Chondrocyte (in vitro differentiated cells): Measurements from ENCODE around the gene PSMB8. TPM values are rescaled to one million over a fixed set of nuclear protein-coding genes. Genes with fewer than 3 reads are reported as not detected.

Experiments used
- DNase-seq: peaks from one replicate; pipeline ENCODE4 v3.0.0; 2021; ENCODE audit warnings: mixed read lengths, low spot score
- H3K27ac Mint-ChIP-seq: one replicate; pipeline ENCODE4 v1.8.0; 2021; ENCODE audit warnings: mild to moderate bottlenecking, moderate library complexity, mixed read lengths; ENCODE audit not compliant: unreplicated experiment
- H3K27me3 Mint-ChIP-seq: 2 replicates; pipeline ENCODE4 v1.8.0; 2021; ENCODE audit warnings: low read depth, mixed read lengths
- H3K36me3 Mint-ChIP-seq: 2 replicates; pipeline ENCODE4 v1.8.0; 2021; ENCODE audit warnings: low read depth, mixed read lengths
- H3K4me1 Mint-ChIP-seq: 2 replicates; pipeline ENCODE4 v1.8.0; 2021; ENCODE audit warnings: low read depth, mild to moderate bottlenecking, mixed read lengths
- H3K4me3 Mint-ChIP-seq: one replicate; pipeline ENCODE4 v1.8.0; 2021; ENCODE audit warnings: mild to moderate bottlenecking, moderate library complexity, mixed read lengths; ENCODE audit not compliant: unreplicated experiment
- H3K9me3 Mint-ChIP-seq: 2 replicates; pipeline ENCODE4 v1.8.0; 2021; ENCODE audit warnings: low read depth, mixed read lengths
- CTCF ChIP-seq: fragments of 200-600 bp; sonication (generic); IDR thresholded peaks from 2 replicates; pipeline ENCODE4 v1.5.0; 2021; ENCODE audit warnings: antibody characterized with exemption, mild to moderate bottlenecking, moderate library complexity
- total RNA-seq: library from RNA; stranded (reverse); gene quantifications from 3 replicates; pipeline ENCODE4 v1.2.1, GENCODE V29; 2021

The PSMB8 gene
- total RNA-seq, 1 donor from 2014 or later: 14.6 TPM

DNA sequence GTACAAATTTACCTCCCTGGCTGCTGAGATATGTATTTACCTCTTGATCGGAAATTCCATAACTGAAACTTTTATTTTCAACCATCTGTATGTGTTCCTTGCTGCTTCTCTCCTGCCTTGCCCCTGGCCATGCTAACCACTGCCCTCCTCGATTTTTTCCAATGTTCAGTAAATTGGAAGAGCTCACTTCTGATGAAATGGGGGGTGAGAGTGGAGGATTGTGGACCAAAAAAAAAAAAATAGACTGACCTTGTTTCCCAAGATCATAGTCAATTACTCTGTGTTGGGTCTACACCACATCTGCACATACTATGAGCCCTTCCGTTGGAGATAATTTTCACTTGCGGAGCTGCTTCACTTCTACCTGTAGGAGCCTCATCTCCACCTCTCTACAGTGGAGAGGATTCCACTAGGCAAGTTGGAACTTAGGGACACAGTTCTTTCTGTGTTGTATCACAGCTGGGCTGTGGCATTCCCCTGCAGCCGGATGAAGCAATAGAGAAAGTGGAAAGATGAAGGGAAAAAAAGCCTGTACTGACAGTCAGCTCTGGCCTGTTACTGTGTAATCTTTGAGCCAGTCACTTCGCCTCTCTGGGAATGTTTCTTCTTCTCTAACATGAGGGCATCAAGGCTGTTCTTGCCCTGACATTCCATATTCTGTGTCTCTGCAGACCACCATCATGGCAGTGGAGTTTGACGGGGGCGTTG lies 11.8 kb upstream of the PSMB8 start:
- H3K36me3 Mint-ChIP-seq: peaks cover 5% of the 10 kb centered on the region
- peaks cover 24% of the 10 kb centered on the region for H3K4me1 Mint-ChIP-seq
- no peak overlapping the region for H3K4me3 Mint-ChIP-seq
- peaks cover 27% of the 10 kb centered on the region for H3K27me3 Mint-ChIP-seq
- H3K9me3 Mint-ChIP-seq: no peaks in the 10 kb centered on the region
- H3K27ac Mint-ChIP-seq: no peak overlapping the region
- no peak for DNase-seq
- no peak for TF ChIP-seq CTCF

- DNase-seq: no peak
- Mint-ChIP-seq H3K4me1 (peaks cover 24% of the 10 kb centered on the region), H3K4me3 (peak overlapping the region; percentile 95), H3K27me3 (peaks cover 25% of the 10 kb centered on the region), H3K27ac (peak overlapping the region; percentile 97), H3K9me3 (no peaks in the 10 kb centered on the region), H3K36me3 (peaks cover 11% of the 10 kb centered on the region)
- no peak for TF ChIP-seq CTCF
Measured at GRCh38 chr6:32854376-32855178, 10.7 kb upstream of the PSMB8 start.

DNA sequence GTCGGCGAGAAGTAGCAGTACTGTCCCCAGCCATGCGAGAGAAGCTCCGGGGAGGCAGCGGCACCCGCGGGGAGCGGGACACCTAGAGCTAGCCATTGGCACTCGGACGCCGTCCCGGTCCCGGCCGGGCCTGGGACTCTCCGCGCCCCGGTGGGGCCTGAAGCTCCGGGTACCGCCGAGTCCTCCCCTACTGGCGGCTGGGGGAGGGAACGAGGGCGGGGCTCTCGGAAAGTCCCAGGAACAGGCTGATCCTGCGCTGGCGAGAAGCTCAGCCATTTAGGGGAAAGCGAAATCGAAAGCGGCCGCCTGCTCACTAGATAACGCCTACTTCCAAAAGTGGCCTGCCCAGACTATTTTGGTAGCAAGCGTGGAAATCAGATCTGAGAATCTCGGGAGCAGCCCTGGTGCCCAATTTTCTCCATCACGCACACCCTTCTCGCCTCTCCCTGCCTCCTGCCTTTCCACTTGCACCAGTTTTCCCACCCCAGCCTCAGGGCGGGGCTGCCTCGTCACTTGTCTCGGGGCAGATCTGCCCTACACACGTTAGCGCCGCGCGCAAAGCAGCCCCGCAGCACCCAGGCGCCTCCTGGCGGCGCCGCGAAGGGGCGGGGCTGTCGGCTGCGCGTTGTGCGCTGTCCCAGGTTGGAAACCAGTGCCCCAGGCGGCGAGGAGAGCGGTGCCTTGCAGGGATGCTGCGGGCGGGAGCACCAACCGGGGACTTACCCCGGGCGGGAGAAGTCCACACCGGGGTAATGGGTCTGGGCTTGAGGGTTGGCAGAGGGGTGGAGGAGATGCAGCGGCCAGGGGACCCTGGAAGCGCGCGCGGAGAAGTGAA lies 9.9 kb upstream of the PSMB8 start, which contains the start of the genes PSMB9 and TAP1:
TSS of gene PSMB9 (plus strand) at position 652 of the 835 bp plus-strand sequence. CDS start at position 690, 38 bp downstream.
TSS of gene TAP1 (minus strand) at position 164 of the 835 bp plus-strand sequence. CDS start at position 96, 68 bp downstream.
- Mint-ChIP-seq H3K27me3 (peaks cover 25% of the 10 kb centered on the region), H3K9me3 (no peaks in the 10 kb centered on the region), H3K4me1 (peaks cover 24% of the 10 kb centered on the region), H3K4me3 (peak within 1 kb of the TSS; percentile 95), H3K36me3 (peaks cover 14% of the 10 kb centered on the region), H3K27ac (peak within 1 kb of the TSS; percentile 97)
- DNase-seq: peak; percentile 96
- TF ChIP-seq CTCF: peak; percentile 83

GRCh38 chr6:32852844-32853540 lies 9.1 kb upstream of the PSMB8 start:
- no peak for TF ChIP-seq CTCF
- no peak for DNase-seq
- H3K27ac Mint-ChIP-seq: peak overlapping the region; percentile 95
- peaks cover 22% of the 10 kb centered on the region for H3K27me3 Mint-ChIP-seq
- H3K36me3 Mint-ChIP-seq: peaks cover 19% of the 10 kb centered on the region
- H3K4me1 Mint-ChIP-seq: peaks cover 24% of the 10 kb centered on the region
- H3K4me3 Mint-ChIP-seq: peak overlapping the region; percentile 95
- no peaks in the 10 kb centered on the region for H3K9me3 Mint-ChIP-seq
